ENCODE data around the gene SHH. TPM values are rescaled to one million over a fixed set of nuclear protein-coding genes. Genes with fewer than 3 reads are reported as not detected.
"Not testable (repeated sequence)": the region's sequence is repeated elsewhere in the genome, so short reads cannot be mapped to it uniquely, and the experiment has no call there.

SHH gene
- total RNA-seq, 1 donor from 2014 or later: 0.11 TPM

- H3K36me3 Mint-ChIP-seq (ENCODE audit: unreplicated experiment): no peaks in the 10 kb centered on the region
- DNase-seq (ENCODE audit: extremely low spot score, unreplicated experiment): no peak
- no peak overlapping the region for H3K27ac Mint-ChIP-seq (ENCODE audit: unreplicated experiment)
- peaks cover 4% of the 10 kb centered on the region for H3K4me1 Mint-ChIP-seq (ENCODE audit: unreplicated experiment)
- H3K27me3 Mint-ChIP-seq (ENCODE audit: unreplicated experiment): peaks cover 38% of the 10 kb centered on the region
- no peak for TF ChIP-seq CTCF (IDR thresholded peaks at IDR 0.05)
- no peak overlapping the region for H3K4me3 Mint-ChIP-seq (ENCODE audit: unreplicated experiment)
- H3K9me3 Mint-ChIP-seq (ENCODE audit: unreplicated experiment): no peaks in the 10 kb centered on the region
These were observed 6.5 kb upstream of the SHH start for GRCh38 chr7:155818820-155819168.

GRCh38 chr7:155818154-155818819, 6.0 kb upstream of the SHH start:
- H3K27me3 Mint-ChIP-seq (ENCODE audit: unreplicated experiment): peaks cover 39% of the 10 kb centered on the region

GRCh38 chr7:155817515-155817914, 5.3 kb upstream of the SHH start:
- H3K27ac Mint-ChIP-seq (ENCODE audit: unreplicated experiment); H3K4me1 Mint-ChIP-seq (ENCODE audit: unreplicated experiment); H3K36me3 Mint-ChIP-seq (ENCODE audit: unreplicated experiment); DNase-seq (ENCODE audit: extremely low spot score, unreplicated experiment); H3K9me3 Mint-ChIP-seq (ENCODE audit: unreplicated experiment); H3K4me3 Mint-ChIP-seq (ENCODE audit: unreplicated experiment): not testable (repeated sequence)
- peaks cover 39% of the 10 kb centered on the region for H3K27me3 Mint-ChIP-seq (ENCODE audit: unreplicated experiment)

More at GRCh38 chr7:155818154-155818819, 6.0 kb upstream of the SHH start:
- peak; percentile 86 for DNase-seq (ENCODE audit: extremely low spot score, unreplicated experiment)
- no peak overlapping the region for H3K4me3 Mint-ChIP-seq (ENCODE audit: unreplicated experiment)
- no peak for TF ChIP-seq CTCF (IDR thresholded peaks at IDR 0.05)
- peaks cover 4% of the 10 kb centered on the region for H3K4me1 Mint-ChIP-seq (ENCODE audit: unreplicated experiment)
- H3K36me3 Mint-ChIP-seq (ENCODE audit: unreplicated experiment): no peaks in the 10 kb centered on the region
- no peaks in the 10 kb centered on the region for H3K9me3 Mint-ChIP-seq (ENCODE audit: unreplicated experiment)
- no peak overlapping the region for H3K27ac Mint-ChIP-seq (ENCODE audit: unreplicated experiment)

GRCh38 chr7:155816996-155817395, 4.7 kb upstream of the SHH start:
- Mint-ChIP-seq H3K27ac (ENCODE audit: unreplicated experiment) (no peak overlapping the region), H3K36me3 (ENCODE audit: unreplicated experiment) (no peaks in the 10 kb centered on the region), H3K4me3 (ENCODE audit: unreplicated experiment) (no peak overlapping the region), H3K9me3 (ENCODE audit: unreplicated experiment) (no peaks in the 10 kb centered on the region), H3K4me1 (ENCODE audit: unreplicated experiment) (peaks cover 7% of the 10 kb centered on the region), H3K27me3 (ENCODE audit: unreplicated experiment) (peaks cover 39% of the 10 kb centered on the region)
- TF ChIP-seq CTCF (IDR thresholded peaks at IDR 0.05): no peak
- no peak for DNase-seq (ENCODE audit: extremely low spot score, unreplicated experiment)

- Mint-ChIP-seq H3K4me3 (ENCODE audit: unreplicated experiment) (no peak overlapping the region), H3K27ac (ENCODE audit: unreplicated experiment) (no peak overlapping the region), H3K27me3 (ENCODE audit: unreplicated experiment) (peaks cover 42% of the 10 kb centered on the region), H3K9me3 (ENCODE audit: unreplicated experiment) (no peaks in the 10 kb centered on the region), H3K4me1 (ENCODE audit: unreplicated experiment) (peaks cover 14% of the 10 kb centered on the region), H3K36me3 (ENCODE audit: unreplicated experiment) (no peaks in the 10 kb centered on the region)
- TF ChIP-seq CTCF (IDR thresholded peaks at IDR 0.05): no peak
- DNase-seq (ENCODE audit: extremely low spot score, unreplicated experiment): no peak
These were observed 3.9 kb upstream of the SHH start for GRCh38 chr7:155816192-155816508.
